GM20431 (cell line): ENCODE data around the gene SKAP1.

Experiments used
- in situ Hi-C: fragments of 300-500 bp; cut with MseI, MboI; formaldehyde crosslinking; loops from one replicate; pipeline ENCODE4 v1.15.0; 2020; ENCODE audit warnings: low sequenced_read_pairs; ENCODE audit not compliant: unreplicated experiment

Gene SKAP1

GRCh38 chr17:48335858-48336500 lies 94.0 kb downstream of the SKAP1 start:
- in situ Hi-C loops = no loop called here

GRCh38 chr17:48335146-48335784 lies 94.7 kb downstream of the SKAP1 start:
- in situ Hi-C loops = no loop called here

GRCh38 chr17:48333034-48333530 lies 96.9 kb downstream of the SKAP1 start:
- in situ Hi-C loops = no loop called here

GRCh38 chr17:48330887-48331286 lies 99.1 kb downstream of the SKAP1 start:
- in situ Hi-C loops = no loop called here

GRCh38 chr17:48330421-48330820 lies 99.6 kb downstream of the SKAP1 start:
- in situ Hi-C loops = no loop called here

- in situ Hi-C loops = no loop called here
Measured at GRCh38 chr17:48328457-48328856, 101.6 kb downstream of the SKAP1 start.

GRCh38 chr17:48326310-48326709 lies 103.7 kb downstream of the SKAP1 start:
- in situ Hi-C loops = no loop called here

GRCh38 chr17:48322060-48322459 lies 108.0 kb downstream of the SKAP1 start:
- in situ Hi-C loops = no loop called here

- in situ Hi-C loops = no loop called here
Measured at GRCh38 chr17:48317732-48318131, 112.3 kb downstream of the SKAP1 start.

GRCh38 chr17:48314716-48315115 lies 115.3 kb downstream of the SKAP1 start:
- in situ Hi-C loops = no loop called here

GRCh38 chr17:48313096-48313755 lies 116.8 kb downstream of the SKAP1 start:
- in situ Hi-C loops = no loop called here

- in situ Hi-C loops = no loop called here
Measured at GRCh38 chr17:48311324-48311723, 118.7 kb downstream of the SKAP1 start.

- in situ Hi-C loops = no loop called here
Measured at GRCh38 chr17:48310748-48311213, 119.2 kb downstream of the SKAP1 start.

- in situ Hi-C loops = no loop called here
Measured at GRCh38 chr17:48308581-48308980, 121.4 kb downstream of the SKAP1 start.

GRCh38 chr17:48307814-48308411 lies 122.1 kb downstream of the SKAP1 start:
- in situ Hi-C loops = no loop called here

- in situ Hi-C loops = no loop called here
Measured at GRCh38 chr17:48307255-48307654, 122.8 kb downstream of the SKAP1 start.

- in situ Hi-C loops = no loop called here
Measured at GRCh38 chr17:48301002-48301401, 129.0 kb downstream of the SKAP1 start.

GRCh38 chr17:48299760-48300159 lies 130.3 kb downstream of the SKAP1 start:
- in situ Hi-C loops = no loop called here

- in situ Hi-C loops = no loop called here
Measured at GRCh38 chr17:48297825-48298224, 132.2 kb downstream of the SKAP1 start.

GRCh38 chr17:48296453-48296852 lies 133.6 kb downstream of the SKAP1 start:
- in situ Hi-C loops = no loop called here
